Stimulated activated CD4-positive, alpha-beta T cell treated with anti-CD3 and anti-CD28 coated beads, TNF-alpha, amount 100 ng/mL, for 24 hours (primary cell): ENCODE data around the gene SKA1.
A peak's percentile ranks its signal among the peaks of the same experiment; 100 is the strongest.

Experiments used
- DNase-seq, 3 experiments: peaks; one replicate each; pipeline ENCODE4 v3.0.0-alpha.2; 2020; ENCODE audit warnings: low read depth in 3 of 3

The SKA1 gene, protein sequence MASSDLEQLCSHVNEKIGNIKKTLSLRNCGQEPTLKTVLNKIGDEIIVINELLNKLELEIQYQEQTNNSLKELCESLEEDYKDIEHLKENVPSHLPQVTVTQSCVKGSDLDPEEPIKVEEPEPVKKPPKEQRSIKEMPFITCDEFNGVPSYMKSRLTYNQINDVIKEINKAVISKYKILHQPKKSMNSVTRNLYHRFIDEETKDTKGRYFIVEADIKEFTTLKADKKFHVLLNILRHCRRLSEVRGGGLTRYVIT

DNA sequence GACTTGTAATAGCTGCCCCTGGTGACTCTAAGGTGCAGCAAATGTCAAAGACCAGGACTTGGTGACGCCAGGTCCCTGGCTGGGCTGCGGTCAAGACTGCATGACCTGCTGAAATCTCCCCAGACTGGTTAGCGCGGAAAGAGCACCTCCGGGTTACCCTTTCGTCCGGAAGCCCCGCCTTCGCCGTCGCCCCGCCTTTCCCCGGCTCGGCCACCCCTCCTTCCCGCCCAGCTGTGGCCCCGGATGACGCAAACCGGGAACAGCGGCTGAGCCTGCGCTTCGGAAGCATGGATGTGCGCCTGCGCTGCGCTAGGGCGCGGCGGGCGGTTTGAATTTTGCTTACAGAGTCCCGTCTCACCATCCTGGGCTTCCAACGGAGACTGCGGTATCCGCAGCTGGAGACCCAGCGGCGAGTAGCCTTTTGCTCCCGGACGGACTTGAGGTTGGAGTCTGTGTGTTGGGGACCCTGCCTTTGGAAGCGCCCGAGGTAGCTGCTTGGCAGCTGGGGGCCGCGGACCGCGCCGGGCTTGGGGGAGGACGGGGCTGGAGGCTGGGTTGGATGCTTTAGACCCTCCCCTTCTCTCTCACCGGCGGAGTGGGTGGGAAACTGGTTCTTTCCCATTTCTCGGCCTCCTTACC, at the start of gene SKA1:
SKA1 (plus strand) TSS at position 294 of the 639 bp plus-strand sequence. CDS start 785 bp downstream, outside the sequence.
- DNase-seq: peak; percentile 80 to 89 (median 82)

GRCh38 chr18:50327983-50328382, 46.9 kb upstream of the SKA1 start:
- DNase-seq: no peak

- no peak for DNase-seq
These were observed 44.7 kb upstream of the SKA1 start for GRCh38 chr18:50330176-50330575.

GRCh38 chr18:50331691-50332090, 43.2 kb upstream of the SKA1 start:
- no peak for DNase-seq

GRCh38 chr18:50334546-50335152, 40.2 kb upstream of the SKA1 start:
- no peak for DNase-seq

- DNase-seq: no peak
These were observed 36.7 kb upstream of the SKA1 start for GRCh38 chr18:50338122-50338521.

DNA sequence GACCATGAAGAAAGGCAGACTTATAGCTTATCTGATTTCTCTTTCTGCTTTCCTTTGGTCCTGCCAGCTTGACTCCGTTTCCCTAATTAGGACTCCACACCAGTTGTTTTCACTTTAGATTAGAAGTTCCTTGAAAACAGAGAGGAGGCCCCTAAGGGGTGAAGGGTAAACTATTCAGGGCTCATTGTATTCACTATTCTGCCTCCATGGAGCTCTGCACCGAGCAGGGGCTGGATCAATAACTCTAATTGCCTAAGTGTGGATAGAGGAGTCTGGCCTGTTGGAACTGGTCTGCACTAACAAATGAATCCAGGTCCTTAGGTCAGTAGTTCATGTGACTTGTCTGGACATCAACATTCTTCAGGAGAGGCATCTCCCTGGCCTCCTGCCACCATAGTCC, 36.1 kb upstream of the SKA1 start:
- DNase-seq: no peak

DNA sequence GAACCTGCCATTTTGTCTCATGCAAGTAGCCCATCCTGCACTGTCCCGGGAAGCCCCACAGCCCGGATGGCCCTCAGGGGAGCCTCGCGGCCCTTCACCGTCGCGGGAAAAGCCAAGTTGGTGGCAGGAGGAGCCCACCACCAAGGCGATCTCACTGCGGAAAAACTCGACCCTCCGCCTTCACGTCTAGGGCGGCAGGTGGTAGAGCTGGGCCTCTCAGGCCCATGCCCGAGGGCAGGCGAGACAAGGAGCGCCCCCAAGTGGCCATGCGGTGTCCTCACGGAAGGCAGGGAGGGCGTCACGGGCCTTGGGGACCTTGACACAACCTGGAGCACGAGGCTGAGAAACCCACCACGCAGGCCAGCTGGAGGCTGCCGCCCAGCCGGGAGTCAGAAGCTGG, 34.8 kb upstream of the SKA1 start:
- DNase-seq: no peak

DNA sequence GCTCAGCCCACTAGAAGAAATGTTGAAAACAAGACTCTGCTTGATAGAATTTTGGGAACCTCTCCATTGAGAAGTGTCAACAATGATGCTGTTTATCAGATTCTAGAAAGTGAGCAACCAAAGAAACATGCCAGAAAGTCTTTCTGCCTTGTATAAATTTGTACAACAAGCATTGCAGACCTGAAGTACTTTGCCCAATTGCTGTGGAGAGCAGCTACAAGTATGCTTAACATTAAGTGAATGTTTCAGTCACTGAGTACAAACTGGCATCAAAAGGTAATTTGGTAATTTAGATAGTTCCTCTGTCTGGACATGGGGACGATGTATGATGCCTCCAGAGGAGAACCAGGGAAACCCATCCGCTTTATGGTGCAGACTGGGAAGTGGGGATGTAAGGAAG, 33.4 kb upstream of the SKA1 start:
- no peak for DNase-seq

DNA sequence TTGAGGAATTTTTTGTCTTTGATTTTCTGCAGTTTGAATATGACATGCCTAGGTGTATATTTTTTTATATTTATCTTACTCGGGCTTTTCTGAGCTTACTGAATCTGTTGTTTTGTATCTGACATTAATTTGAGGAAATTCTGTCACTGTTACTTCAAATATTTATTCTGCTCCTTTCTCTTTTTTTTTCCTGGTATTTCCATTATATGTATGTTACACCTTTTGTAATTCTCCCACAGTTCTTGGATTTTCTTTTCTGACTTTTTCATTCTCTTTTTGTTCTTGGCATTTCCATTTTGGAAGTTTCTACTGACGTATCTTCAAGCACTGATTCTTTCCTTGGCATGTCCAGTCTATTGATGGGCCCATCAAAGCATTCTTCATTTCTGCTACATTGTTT, 24.1 kb upstream of the SKA1 start:
- DNase-seq: no peak

- no peak for DNase-seq
These were observed 18.6 kb upstream of the SKA1 start for GRCh38 chr18:50356036-50356945.

DNA sequence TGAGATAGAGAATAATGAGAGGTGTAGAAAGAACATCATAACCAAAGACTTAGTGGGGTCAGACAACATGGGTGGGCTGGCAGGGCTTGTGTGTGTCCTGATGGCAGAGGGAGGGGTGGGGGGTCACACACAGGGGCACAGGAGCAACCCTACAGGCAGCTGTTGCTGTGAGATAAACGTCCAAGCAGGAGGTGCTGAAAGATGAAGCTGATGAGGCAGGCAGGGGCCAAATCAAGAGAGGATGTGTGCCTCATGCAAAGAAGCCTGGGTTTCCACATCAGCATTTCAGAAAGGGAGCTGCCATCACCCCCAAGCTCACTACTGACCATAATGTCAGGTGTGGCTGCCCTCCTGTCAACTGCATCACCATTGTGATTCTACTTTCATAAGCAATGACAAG, 16.0 kb upstream of the SKA1 start:
- DNase-seq: no peak

- no peak for DNase-seq
These were observed 15.0 kb upstream of the SKA1 start for GRCh38 chr18:50359806-50360205.

GRCh38 chr18:50360611-50361010, 14.2 kb upstream of the SKA1 start:
- no peak for DNase-seq

DNA sequence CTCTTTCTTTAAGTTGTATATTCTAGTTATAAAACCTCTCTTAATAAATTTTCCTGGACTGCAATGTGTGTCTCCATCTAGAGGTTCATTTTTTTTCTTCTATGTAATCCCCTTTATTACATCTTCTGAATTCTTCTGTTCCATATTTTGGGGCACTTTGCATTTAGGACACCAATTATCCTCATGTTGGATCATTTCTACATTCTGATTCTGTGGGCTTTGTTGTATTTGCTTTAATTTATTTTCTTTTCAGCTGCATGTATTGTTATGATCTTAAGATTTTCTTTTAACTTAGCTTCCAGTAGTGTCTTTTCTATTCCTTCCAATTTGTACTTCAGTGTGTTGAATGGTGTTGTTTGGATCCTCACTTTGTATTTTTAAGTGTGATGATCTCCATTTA, 5.2 kb upstream of the SKA1 start:
- DNase-seq: no peak

- no peak for DNase-seq
These were observed 2.1 kb upstream of the SKA1 start for GRCh38 chr18:50372743-50373142.

DNA sequence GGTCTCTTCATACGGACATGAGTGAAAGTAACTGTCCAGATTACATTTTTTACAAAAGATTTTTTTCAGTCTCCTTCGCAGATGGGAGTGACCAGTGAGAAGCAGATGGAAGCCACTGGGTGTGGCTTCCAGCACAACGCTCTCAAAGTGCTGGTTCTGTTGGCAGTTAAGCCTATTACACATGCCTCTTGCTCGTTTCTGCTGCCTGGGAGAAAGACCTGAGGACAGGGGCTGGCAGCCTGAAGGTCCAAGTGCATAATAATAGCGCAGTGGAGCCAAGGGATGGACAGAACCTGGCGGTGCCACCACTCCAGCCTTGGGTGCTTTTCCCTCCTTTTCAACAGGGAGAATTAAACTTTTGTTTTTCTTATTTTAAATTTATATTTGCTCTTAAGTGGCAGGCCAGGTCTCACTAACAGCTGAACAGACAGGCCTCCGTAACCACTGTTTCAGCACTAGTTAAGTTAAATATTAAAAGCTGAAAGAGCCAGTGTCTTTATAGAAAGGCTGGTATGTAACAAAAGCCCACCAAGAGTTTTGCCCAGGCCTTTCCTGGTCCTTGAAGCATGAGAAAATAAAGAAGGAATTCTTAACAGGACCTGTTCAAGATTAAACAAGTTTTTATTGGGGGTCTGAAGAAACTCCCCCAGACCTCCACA, 1.2 kb upstream of the SKA1 start:
- DNase-seq: no peak

GRCh38 chr18:50374220-50374752, 560 bp upstream of the SKA1 start:
- DNase-seq: no peak

DNA sequence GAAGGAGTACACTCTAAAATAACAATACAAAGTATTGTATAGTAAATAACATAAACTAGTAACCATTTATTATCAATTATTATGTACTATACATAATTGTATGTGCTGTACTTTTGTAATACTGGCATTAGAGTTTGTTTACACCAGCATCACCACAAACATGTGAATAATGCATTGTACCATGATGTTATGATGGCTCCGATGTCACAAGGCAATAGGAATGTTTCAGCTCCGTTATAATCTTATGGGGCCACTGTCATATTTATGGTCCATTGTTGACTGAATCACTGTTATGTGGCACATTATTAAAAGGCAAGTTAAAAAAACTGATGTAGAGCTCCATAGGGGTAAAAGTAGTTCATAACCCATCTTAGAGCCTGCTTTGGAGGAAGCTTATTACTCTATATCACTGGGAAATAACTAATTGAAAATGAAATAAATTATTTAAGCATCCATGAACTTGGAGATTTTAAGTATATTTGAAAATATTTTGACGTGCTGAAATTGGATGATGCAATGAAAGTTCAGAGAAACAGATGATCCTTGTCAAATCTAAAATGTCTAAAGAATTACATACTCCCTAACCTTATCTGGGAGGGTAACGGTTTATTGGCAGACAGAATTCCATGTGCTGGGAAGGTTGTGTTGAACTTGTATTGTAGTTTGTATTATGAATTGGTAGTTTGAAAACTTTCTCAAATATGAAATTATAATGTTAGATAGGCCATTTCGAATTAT, 2.4 kb downstream of the SKA1 start:
- no peak for DNase-seq

DNA sequence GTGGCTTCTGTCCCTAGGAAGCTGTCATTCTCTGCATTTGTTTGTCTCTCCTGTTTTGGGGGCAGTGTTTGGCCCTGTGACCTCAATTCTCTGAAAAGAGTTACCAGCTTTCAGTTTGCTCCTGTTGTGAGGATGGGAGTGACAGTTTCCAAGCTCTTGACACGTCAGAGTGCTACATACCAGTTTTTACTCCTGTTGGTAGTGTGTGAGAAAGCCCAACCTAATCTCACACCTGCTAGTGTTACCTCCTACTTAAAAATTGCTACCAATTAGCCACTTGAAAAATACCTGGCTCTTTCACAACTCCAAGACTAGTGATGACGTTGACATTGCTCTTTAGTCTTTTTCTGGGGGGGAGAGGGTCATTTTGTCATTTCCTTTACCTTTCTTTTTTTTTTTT, 14.1 kb downstream of the SKA1 start:
- no peak for DNase-seq

GRCh38 chr18:50393802-50394201, 19.0 kb downstream of the SKA1 start:
- no peak for DNase-seq
